GM12875 (cell line): Measurements from ENCODE around the gene C1orf94.

ENCODE experiments used
- H3K4me3 ChIP-seq: one replicate; pipeline ENCODE4 v1.5.1; 2011; ENCODE audit warnings: low read depth, low read length, control low read depth
- TF ChIP-seq, protein P1 (sequence below): IDR thresholded peaks from 2 replicates; pipeline ENCODE4 v1.5.1; 2011; ENCODE audit warnings: low read depth, mild to moderate bottlenecking, control low read depth, inconsistent platforms, low read length, moderate library complexity, borderline replicate concordance; ENCODE audit not compliant: insufficient read depth

The C1orf94 gene

DNA sequence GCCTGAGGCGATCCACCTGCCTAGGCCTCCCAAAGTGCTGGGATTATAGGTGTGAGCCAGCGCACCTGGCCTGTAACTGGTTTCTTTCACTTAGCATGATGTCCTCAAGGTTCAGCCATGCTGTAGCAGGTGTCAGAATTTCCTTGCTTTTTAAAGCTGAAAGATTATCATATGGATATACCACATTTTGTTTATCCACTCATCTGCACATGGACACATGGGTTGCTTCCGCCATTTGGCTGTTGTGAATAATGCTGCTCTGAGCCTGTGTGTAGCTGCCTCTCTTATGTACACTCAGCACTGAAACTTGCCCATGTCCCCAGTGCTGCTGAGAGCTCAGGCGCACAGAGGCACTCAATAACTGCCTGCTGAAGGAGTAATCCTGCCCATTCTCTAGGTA lies 23.5 kb upstream of the C1orf94 start:
- TF ChIP-seq, protein P1, sequence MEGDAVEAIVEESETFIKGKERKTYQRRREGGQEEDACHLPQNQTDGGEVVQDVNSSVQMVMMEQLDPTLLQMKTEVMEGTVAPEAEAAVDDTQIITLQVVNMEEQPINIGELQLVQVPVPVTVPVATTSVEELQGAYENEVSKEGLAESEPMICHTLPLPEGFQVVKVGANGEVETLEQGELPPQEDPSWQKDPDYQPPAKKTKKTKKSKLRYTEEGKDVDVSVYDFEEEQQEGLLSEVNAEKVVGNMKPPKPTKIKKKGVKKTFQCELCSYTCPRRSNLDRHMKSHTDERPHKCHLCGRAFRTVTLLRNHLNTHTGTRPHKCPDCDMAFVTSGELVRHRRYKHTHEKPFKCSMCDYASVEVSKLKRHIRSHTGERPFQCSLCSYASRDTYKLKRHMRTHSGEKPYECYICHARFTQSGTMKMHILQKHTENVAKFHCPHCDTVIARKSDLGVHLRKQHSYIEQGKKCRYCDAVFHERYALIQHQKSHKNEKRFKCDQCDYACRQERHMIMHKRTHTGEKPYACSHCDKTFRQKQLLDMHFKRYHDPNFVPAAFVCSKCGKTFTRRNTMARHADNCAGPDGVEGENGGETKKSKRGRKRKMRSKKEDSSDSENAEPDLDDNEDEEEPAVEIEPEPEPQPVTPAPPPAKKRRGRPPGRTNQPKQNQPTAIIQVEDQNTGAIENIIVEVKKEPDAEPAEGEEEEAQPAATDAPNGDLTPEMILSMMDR: no peak
- no peak overlapping the region for H3K4me3 ChIP-seq

DNA sequence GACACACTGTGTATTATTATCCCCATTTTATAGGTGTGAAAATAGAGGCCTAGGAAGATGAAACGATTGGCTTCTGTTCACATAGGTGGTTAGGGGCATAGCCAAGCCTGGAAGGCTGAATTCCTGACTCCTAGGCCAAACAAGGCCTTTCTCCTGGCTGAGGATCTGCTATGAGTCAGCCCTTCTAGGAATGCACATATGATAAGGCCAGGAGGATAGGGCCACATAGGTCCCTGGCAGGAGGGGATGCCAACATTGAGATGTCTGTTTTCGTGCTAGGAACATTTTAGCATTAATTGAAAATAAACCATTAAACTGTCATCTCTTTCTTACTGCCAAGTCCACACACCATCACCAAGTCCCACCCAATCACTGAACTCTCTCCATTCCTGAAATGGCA lies 20.8 kb upstream of the C1orf94 start:
- no peak overlapping the region for H3K4me3 ChIP-seq
- TF ChIP-seq, protein P1: no peak

DNA sequence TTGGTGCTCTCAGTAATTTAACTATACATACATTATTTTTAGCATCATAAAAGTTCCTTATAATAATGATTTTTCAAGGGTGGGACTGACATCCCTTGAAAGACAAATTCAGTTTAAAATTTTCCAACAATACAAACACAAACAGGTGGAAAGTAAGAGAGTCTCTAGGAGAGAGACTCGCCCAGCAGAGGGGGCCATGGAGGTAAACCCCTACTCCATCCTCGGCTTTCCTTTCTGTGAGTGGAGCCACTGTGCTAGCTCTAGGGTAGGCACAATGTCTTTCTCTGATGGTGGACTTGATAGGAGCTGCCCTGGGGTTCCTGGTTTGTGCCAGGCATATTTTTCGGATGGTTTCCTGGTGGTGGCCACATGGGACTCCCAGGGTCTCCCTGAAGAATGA lies 20.0 kb upstream of the C1orf94 start:
- H3K4me3 ChIP-seq: no peak overlapping the region
- TF ChIP-seq, protein P1: no peak

DNA sequence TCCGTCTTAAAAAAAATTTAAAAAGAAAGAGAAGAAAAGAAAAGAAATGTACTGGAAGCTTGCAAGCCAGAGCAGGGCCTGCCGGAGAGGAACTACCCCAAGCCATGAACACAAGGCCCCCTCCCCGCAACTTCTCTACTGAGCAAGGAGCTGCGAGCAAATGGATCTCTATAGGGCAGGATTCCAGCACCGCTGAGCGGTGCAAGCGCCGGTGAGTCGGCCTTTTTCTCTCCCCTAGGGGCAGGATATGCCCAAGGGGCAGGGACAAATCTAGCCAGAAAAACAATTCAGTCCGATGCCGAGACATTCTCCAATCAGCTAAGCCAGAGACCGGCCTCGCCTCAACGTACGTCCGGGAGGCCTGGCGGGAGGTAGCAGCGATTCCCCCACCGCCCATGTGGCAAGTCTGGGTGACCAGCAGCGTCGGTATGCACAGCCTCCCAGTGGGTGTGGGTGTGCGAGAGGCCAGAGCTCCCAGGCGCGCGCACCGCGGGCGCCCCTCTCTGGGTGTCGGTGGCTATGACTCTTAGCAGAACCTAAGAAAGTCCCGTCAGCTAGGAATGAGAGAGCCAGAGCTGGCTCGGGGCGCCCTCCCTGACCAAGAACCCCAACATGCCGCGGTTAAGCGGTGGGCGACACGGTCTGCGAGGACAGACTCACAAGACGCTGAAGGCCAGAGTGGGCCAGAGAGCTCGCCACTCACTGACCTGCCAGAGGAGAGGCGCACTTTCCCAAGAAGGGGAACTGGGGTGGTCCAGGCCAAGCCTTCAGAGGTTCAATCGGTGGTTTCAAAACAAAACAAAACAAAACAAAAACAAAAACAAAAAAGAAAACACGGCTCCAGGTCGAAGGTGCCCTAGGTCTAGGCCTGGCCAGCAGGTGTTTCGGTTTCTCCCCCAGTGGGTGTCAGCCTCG lies 13.6 kb upstream of the C1orf94 start:
- TF ChIP-seq, protein P1: peak; percentile 78
- H3K4me3 ChIP-seq: peak overlapping the region; percentile 2

DNA sequence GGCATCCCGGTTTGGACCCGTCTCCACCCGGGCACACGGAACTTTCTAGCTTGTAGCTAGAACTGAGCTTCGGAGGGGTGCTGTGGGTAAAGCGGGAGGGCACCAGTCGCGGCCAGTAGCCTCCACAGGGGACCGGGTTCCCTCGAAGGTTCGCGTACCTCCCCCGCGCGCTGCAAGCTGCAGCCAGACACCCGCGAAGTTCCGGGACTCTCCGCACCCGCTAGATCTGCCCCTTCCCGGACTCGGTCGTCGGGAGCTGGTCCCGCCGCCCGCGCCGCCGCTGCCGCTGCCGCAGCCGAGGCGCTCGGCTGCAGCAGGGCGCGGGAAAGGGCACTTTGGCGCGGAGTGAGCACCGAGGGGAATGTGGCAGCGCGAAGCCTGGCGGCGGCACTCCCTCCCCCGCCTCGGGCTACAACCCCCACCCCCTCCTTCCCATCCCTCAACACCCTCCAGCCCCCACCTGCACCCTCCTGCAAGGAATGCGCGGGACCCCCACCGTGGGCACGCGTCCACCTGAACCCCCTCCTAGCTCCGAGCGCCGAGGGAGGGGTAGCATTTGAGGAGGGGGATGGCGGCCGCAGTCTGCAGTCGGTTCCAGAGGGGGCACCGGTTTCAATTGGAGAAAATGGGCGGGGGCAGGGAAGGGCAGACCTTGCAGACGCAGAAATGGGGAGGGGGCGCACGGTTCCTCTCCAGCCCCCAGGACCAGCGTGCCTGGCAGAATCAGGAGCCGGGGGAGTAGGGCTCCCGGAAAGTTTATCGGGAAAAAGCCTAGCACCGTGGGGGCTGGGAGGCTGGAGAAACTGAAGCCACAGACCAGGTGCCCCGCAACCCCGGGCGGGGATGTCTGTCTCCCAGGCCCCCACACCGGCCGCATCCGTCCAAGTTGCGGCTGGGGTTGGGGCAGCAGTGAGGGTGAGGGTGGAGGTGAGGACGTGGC lies 12.6 kb upstream of the C1orf94 start:
- H3K4me3 ChIP-seq: peak overlapping the region; percentile 2
- TF ChIP-seq, protein P1: no peak

DNA sequence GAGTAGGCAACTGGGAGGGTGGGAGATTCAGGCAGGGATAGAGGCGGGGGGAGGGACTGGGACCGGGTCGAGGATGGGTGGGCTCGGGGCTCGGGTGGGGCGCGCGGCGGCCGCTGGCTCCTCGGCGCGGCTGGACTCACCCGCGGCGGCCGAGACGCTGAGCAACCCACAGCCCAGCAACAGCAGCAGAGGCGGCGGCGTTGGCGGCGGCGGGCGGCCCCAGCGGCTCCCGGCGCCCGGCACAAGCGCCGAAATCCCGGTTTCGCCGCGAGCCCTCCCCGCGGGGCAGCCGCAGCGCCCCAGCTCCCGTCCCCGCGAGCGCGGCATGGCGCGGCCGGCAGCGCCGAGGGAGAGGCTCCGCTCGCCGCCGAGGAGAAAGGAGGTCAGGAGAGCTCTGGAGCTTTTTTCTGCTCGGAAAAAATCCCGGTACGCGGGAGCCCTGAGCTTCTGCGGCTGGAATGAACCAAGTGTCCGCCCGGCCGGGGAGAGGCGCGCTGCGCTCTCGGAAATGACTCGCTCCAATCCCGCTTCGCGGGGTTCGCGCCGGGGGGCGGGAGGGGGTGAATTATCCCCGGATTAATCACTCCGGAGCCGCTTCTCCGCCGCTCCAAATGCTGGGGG lies 11.8 kb upstream of the C1orf94 start, which contains the start of gene CSMD2:
Gene CSMD2, minus strand, starts transcription at position 460 of the 621 bp plus-strand sequence. Its CDS starts 133 bp downstream, at position 327.
- TF ChIP-seq, protein P1: no peak
- H3K4me3 ChIP-seq: no peak within 1 kb of the TSS
